COR-L47 (cell line): ENCODE measurements around the gene KIF1C.
A peak's percentile ranks its signal among the peaks of the same experiment; 100 is the strongest.

ENCODE experiments used
- DNase-seq: peaks from one replicate; lab custom pipeline; 2025; lab: John Stamatoyannopoulos, UW

The KIF1C gene

GRCh38 chr17:4997302-4998026 is at the start of gene KIF1C, which contains the start of gene INCA1:
KIF1C (plus strand) TSS chr17:4997950; CDS start chr17:5000247, 2,297 bp downstream.
INCA1 (minus strand) TSS chr17:4997522; CDS start chr17:4994437, 3,085 bp downstream.
- DNase-seq: peak; percentile 72

GRCh38 chr17:4948166-4948930 is 49.4 kb upstream of the KIF1C start, which contains the start of gene PFN1:
PFN1 (minus strand) TSS chr17:4948530; CDS start chr17:4948394, 136 bp downstream.
- peak; percentile 54 for DNase-seq

GRCh38 chr17:4948931-4949320 is 48.8 kb upstream of the KIF1C start:
- DNase-seq: peak; percentile 66

- DNase-seq: no peak
These were observed 48.3 kb upstream of the KIF1C start for GRCh38 chr17:4949321-4950074.

- DNase-seq: no peak
These were observed 47.5 kb upstream of the KIF1C start for GRCh38 chr17:4950075-4950745.

- no peak for DNase-seq
These were observed 47.0 kb upstream of the KIF1C start, which contains the start of gene ENO3 for GRCh38 chr17:4950746-4951204. ENO3 (plus strand) TSS chr17:4951119; CDS start chr17:4951830, 711 bp downstream.

- DNase-seq: no peak
These were observed 46.3 kb upstream of the KIF1C start for GRCh38 chr17:4951486-4951885.

- DNase-seq: no peak
These were observed 44.2 kb upstream of the KIF1C start for GRCh38 chr17:4953451-4953961.

GRCh38 chr17:4955091-4955490 is 42.7 kb upstream of the KIF1C start:
- no peak for DNase-seq

GRCh38 chr17:4956493-4957061 is 41.2 kb upstream of the KIF1C start:
- DNase-seq: no peak

- DNase-seq: no peak
These were observed 39.6 kb upstream of the KIF1C start for GRCh38 chr17:4958102-4958501.

GRCh38 chr17:4959261-4959965 is 38.3 kb upstream of the KIF1C start:
- DNase-seq: no peak

- DNase-seq: no peak
These were observed 37.3 kb upstream of the KIF1C start for GRCh38 chr17:4960279-4960922.

- DNase-seq: no peak
These were observed 32.3 kb upstream of the KIF1C start for GRCh38 chr17:4965311-4965986.

- DNase-seq: peak; percentile 91
These were observed 30.8 kb upstream of the KIF1C start for GRCh38 chr17:4966844-4967538.

GRCh38 chr17:4967539-4968485 is 29.9 kb upstream of the KIF1C start, which contains the start of gene SPAG7:
SPAG7 (minus strand) TSS chr17:4967817; CDS start chr17:4967804, 13 bp downstream.
- DNase-seq: peak; percentile 80

GRCh38 chr17:4968486-4969046 is 29.2 kb upstream of the KIF1C start:
- no peak for DNase-seq
